Activated naive CD8-positive, alpha-beta T cell treated with anti-CD3 and anti-CD28 coated beads, Interleukin-2, amount 10 ng/mL, durations not matched to agents 7 days and 5 days (primary cell): ENCODE results near the gene SLC22A5. TPM values are rescaled to one million over a fixed set of nuclear protein-coding genes. Genes with fewer than 3 reads are reported as not detected.

ENCODE experiments used
- ATAC-seq: fragments of 150-1000 bp; cut with Tn5 transposase; one replicate; pipeline ENCODE4 v1.10.0; 2021; ENCODE audit warnings: low read depth, moderate library complexity
- POLR2A ChIA-PET: fragments of 350-600 bp; sonication (Branson Sonifier 250); formaldehyde crosslinking; loops from one replicate; lab custom pipeline; 2021; ENCODE audit warnings: antibody characterized with exemption; lab: Charles Lee
- DNase-seq: peaks from one replicate; pipeline ENCODE4 v3.0.0; 2021
- H3K27ac Mint-ChIP-seq: one replicate; pipeline ENCODE4 v1.8.0; 2022; ENCODE audit warnings: mild to moderate bottlenecking, mixed read lengths
- H3K27me3 Mint-ChIP-seq: one replicate; pipeline ENCODE4 v1.8.0; 2022; ENCODE audit warnings: mild to moderate bottlenecking, moderate library complexity, mixed read lengths
- H3K36me3 Mint-ChIP-seq: one replicate; pipeline ENCODE4 v1.8.0; 2021; ENCODE audit warnings: mild to moderate bottlenecking, mixed read lengths
- H3K4me1 Mint-ChIP-seq: one replicate; pipeline ENCODE4 v1.8.0; 2021; ENCODE audit warnings: mixed read lengths
- H3K4me3 Mint-ChIP-seq: one replicate; pipeline ENCODE4 v1.8.0; 2022; ENCODE audit warnings: mild to moderate bottlenecking, moderate library complexity, mixed read lengths
- H3K9me3 Mint-ChIP-seq: one replicate; pipeline ENCODE4 v1.8.0; 2021; ENCODE audit warnings: mixed read lengths
- total RNA-seq, 2 experiments: library from RNA; stranded (reverse); gene quantifications; one replicate each; pipeline ENCODE4 v1.2.3, GENCODE V29; 2021

The SLC22A5 gene
- total RNA-seq, 2 experiments from 2014 or later: 5.1 to 6.0 TPM

GRCh38 chr5:132371603-132371994, 2.1 kb downstream of the SLC22A5 start:
- no peak for DNase-seq
- POLR2A ChIA-PET: interaction anchor here (1.3 kb wide), 1 partner anchor 185 kb away, joined by 3 read pairs; the partner anchor contains the start of gene RAD50
- H3K27me3 Mint-ChIP-seq: no peaks in the 10 kb centered on the region
- peaks cover 17% of the 10 kb centered on the region for H3K4me1 Mint-ChIP-seq
- no peak for ATAC-seq
- H3K36me3 Mint-ChIP-seq: no peaks in the 10 kb centered on the region
- no peaks in the 10 kb centered on the region for H3K9me3 Mint-ChIP-seq
- H3K27ac Mint-ChIP-seq: no peak overlapping the region
- no peak overlapping the region for H3K4me3 Mint-ChIP-seq

GRCh38 chr5:132372127-132372526, 2.6 kb downstream of the SLC22A5 start:
- peaks cover 17% of the 10 kb centered on the region for H3K4me1 Mint-ChIP-seq
- H3K36me3 Mint-ChIP-seq: no peaks in the 10 kb centered on the region
- H3K27ac Mint-ChIP-seq: no peak overlapping the region
- no peaks in the 10 kb centered on the region for H3K27me3 Mint-ChIP-seq
- ATAC-seq (no peak), DNase-seq (no peak)
- POLR2A ChIA-PET: interaction anchor here (0.8 to 1.3 kb wide), 3 partner anchors 79 to 314 kb away, joined by 3 to 6 read pairs (median 3); partner anchors contain the start of gene RAD50
- no peaks in the 10 kb centered on the region for H3K9me3 Mint-ChIP-seq
- no peak overlapping the region for H3K4me3 Mint-ChIP-seq

- POLR2A ChIA-PET: interaction anchor here (0.8 to 1.3 kb wide), 3 partner anchors 79 to 314 kb away, joined by 3 to 6 read pairs (median 3); partner anchors contain the start of gene RAD50
- H3K36me3 Mint-ChIP-seq: no peaks in the 10 kb centered on the region
- H3K4me3 Mint-ChIP-seq: no peak overlapping the region
- no peaks in the 10 kb centered on the region for H3K9me3 Mint-ChIP-seq
- H3K4me1 Mint-ChIP-seq: peaks cover 17% of the 10 kb centered on the region
- ATAC-seq: no peak
- DNase-seq: no peak
- H3K27me3 Mint-ChIP-seq: no peaks in the 10 kb centered on the region
- H3K27ac Mint-ChIP-seq: no peak overlapping the region
These were observed 3.0 kb downstream of the SLC22A5 start for GRCh38 chr5:132372542-132372941.

GRCh38 chr5:132375957-132376356, 6.4 kb downstream of the SLC22A5 start:
- POLR2A ChIA-PET: no interaction called here
- ATAC-seq: no peak

GRCh38 chr5:132376694-132377641, 7.5 kb downstream of the SLC22A5 start:
- no peak for DNase-seq
- H3K4me3 Mint-ChIP-seq: no peak overlapping the region
- H3K36me3 Mint-ChIP-seq: no peaks in the 10 kb centered on the region
- no peak for ATAC-seq
- no peaks in the 10 kb centered on the region for H3K9me3 Mint-ChIP-seq
- POLR2A ChIA-PET: no interaction called here
- peaks cover 5% of the 10 kb centered on the region for H3K4me1 Mint-ChIP-seq
- no peak overlapping the region for H3K27ac Mint-ChIP-seq
- no peaks in the 10 kb centered on the region for H3K27me3 Mint-ChIP-seq

More at GRCh38 chr5:132375957-132376356, 6.4 kb downstream of the SLC22A5 start:
- peaks cover 12% of the 10 kb centered on the region for H3K4me1 Mint-ChIP-seq
- H3K4me3 Mint-ChIP-seq: no peak overlapping the region
- no peaks in the 10 kb centered on the region for H3K36me3 Mint-ChIP-seq
- no peak overlapping the region for H3K27ac Mint-ChIP-seq
- H3K9me3 Mint-ChIP-seq: no peaks in the 10 kb centered on the region
- H3K27me3 Mint-ChIP-seq: no peaks in the 10 kb centered on the region
- DNase-seq: no peak

GRCh38 chr5:132377738-132378137, 8.2 kb downstream of the SLC22A5 start:
- Mint-ChIP-seq H3K4me3 (no peak overlapping the region), H3K4me1 (peaks cover under 1% of the 10 kb centered on the region), H3K27ac (no peak overlapping the region), H3K9me3 (no peaks in the 10 kb centered on the region), H3K27me3 (no peaks in the 10 kb centered on the region), H3K36me3 (peaks cover 2% of the 10 kb centered on the region)
- DNase-seq: no peak
- no peak for ATAC-seq
- POLR2A ChIA-PET: no interaction called here

GRCh38 chr5:132378580-132378979, 9.1 kb downstream of the SLC22A5 start:
- Mint-ChIP-seq H3K4me3 (no peak overlapping the region), H3K9me3 (no peaks in the 10 kb centered on the region), H3K27ac (no peak overlapping the region), H3K27me3 (no peaks in the 10 kb centered on the region), H3K4me1 (no peaks in the 10 kb centered on the region), H3K36me3 (peaks cover 2% of the 10 kb centered on the region)
- POLR2A ChIA-PET: no interaction called here
- no peak for ATAC-seq
- DNase-seq: no peak

GRCh38 chr5:132380047-132380446, 10.5 kb downstream of the SLC22A5 start:
- Mint-ChIP-seq H3K4me3 (no peak overlapping the region), H3K36me3 (peaks cover 2% of the 10 kb centered on the region), H3K27me3 (no peaks in the 10 kb centered on the region), H3K9me3 (no peaks in the 10 kb centered on the region), H3K27ac (no peak overlapping the region), H3K4me1 (no peaks in the 10 kb centered on the region)
- POLR2A ChIA-PET: no interaction called here
- no peak for ATAC-seq
- DNase-seq: no peak

- POLR2A ChIA-PET: interaction anchor here (0.6 to 1.0 kb wide), 3 partner anchors 11 to 1061 kb away, joined by 3 to 7 read pairs (median 3); partner anchors contain the start of gene SLC22A5
- H3K9me3 Mint-ChIP-seq: no peaks in the 10 kb centered on the region
- DNase-seq (no peak), ATAC-seq (no peak)
- H3K36me3 Mint-ChIP-seq: peaks cover 2% of the 10 kb centered on the region
- H3K27me3 Mint-ChIP-seq: no peaks in the 10 kb centered on the region
- no peak overlapping the region for H3K27ac Mint-ChIP-seq
- peaks cover 5% of the 10 kb centered on the region for H3K4me1 Mint-ChIP-seq
- H3K4me3 Mint-ChIP-seq: no peak overlapping the region
These were observed 11.2 kb downstream of the SLC22A5 start for GRCh38 chr5:132380741-132381140.

GRCh38 chr5:132381614-132382013, 12.1 kb downstream of the SLC22A5 start:
- no peaks in the 10 kb centered on the region for H3K27me3 Mint-ChIP-seq
- POLR2A ChIA-PET: no interaction called here

GRCh38 chr5:132383261-132383660, 13.8 kb downstream of the SLC22A5 start:
- Mint-ChIP-seq H3K36me3 (peaks cover 2% of the 10 kb centered on the region), H3K4me1 (peaks cover 24% of the 10 kb centered on the region), H3K9me3 (no peaks in the 10 kb centered on the region), H3K27me3 (no peaks in the 10 kb centered on the region), H3K27ac (no peak overlapping the region), H3K4me3 (no peak overlapping the region)
- POLR2A ChIA-PET: no interaction called here
- ATAC-seq (no peak), DNase-seq (no peak)

More at GRCh38 chr5:132381614-132382013, 12.1 kb downstream of the SLC22A5 start:
- Mint-ChIP-seq H3K4me3 (no peak overlapping the region), H3K4me1 (peaks cover 12% of the 10 kb centered on the region), H3K36me3 (peaks cover 2% of the 10 kb centered on the region), H3K27ac (no peak overlapping the region), H3K9me3 (no peaks in the 10 kb centered on the region)
- DNase-seq (no peak), ATAC-seq (no peak)

GRCh38 chr5:132383984-132384383, 14.5 kb downstream of the SLC22A5 start:
- H3K4me1 Mint-ChIP-seq: peaks cover 25% of the 10 kb centered on the region
- peaks cover 2% of the 10 kb centered on the region for H3K36me3 Mint-ChIP-seq
- H3K9me3 Mint-ChIP-seq: no peaks in the 10 kb centered on the region
- DNase-seq (no peak), ATAC-seq (no peak)
- no peak overlapping the region for H3K27ac Mint-ChIP-seq
- POLR2A ChIA-PET: no interaction called here
- H3K4me3 Mint-ChIP-seq: no peak overlapping the region
- H3K27me3 Mint-ChIP-seq: no peaks in the 10 kb centered on the region

- Mint-ChIP-seq H3K27me3 (no peaks in the 10 kb centered on the region), H3K36me3 (peaks cover 2% of the 10 kb centered on the region), H3K4me3 (no peak overlapping the region), H3K9me3 (no peaks in the 10 kb centered on the region), H3K4me1 (peaks cover 31% of the 10 kb centered on the region), H3K27ac (no peak overlapping the region)
- ATAC-seq (no peak), DNase-seq (no peak)
- POLR2A ChIA-PET: no interaction called here
These were observed 15.1 kb downstream of the SLC22A5 start for GRCh38 chr5:132384506-132385050.
